Panc1 (cell line): ENCODE results near the gene GPC2. TPM values are rescaled to one million over a fixed set of nuclear protein-coding genes. Genes with fewer than 3 reads are reported as not detected.

Experiments
- ATAC-seq: fragments of 200-7000 bp; cut with Tn5 transposase; 2 replicates; pipeline ENCODE4 v1.9.1; 2020; ENCODE audit warnings: mild to moderate bottlenecking, moderate library complexity
- BruUV-seq: library from RNA; stranded (reverse); fragments of 400-500 nt; replicated peaks from 2 replicates; lab custom pipeline; 2021; lab: Mats Ljungman, UMichigan
- CTCF ChIA-PET: fragments of 300-600 bp; sonication (Branson Sonifier 250); formaldehyde crosslinking; loops from one replicate; lab custom pipeline; 2022; ENCODE audit warnings: antibody characterized with exemption; lab: Charles Lee
- POLR2A ChIA-PET: fragments of 300-600 bp; sonication (Branson Sonifier 250); formaldehyde crosslinking; loops from one replicate; lab custom pipeline; 2022; ENCODE audit warnings: antibody characterized with exemption; lab: Charles Lee
- DNase-seq: peaks from one replicate; pipeline ENCODE4 v3.0.0-alpha.2; 2010; ENCODE audit warnings: low read depth, low spot score
- H3K27ac ChIP-seq: 2 replicates; pipeline ENCODE4 v1.5.1; 2011; ENCODE audit warnings: mild to moderate bottlenecking, low read length, inconsistent platforms
- H3K27me3 ChIP-seq: fragments of 200-500 bp; sonication (Bioruptor generic); 2 replicates; pipeline ENCODE4 v1.6.0; 2014; ENCODE audit warnings: low read length, inconsistent platforms; ENCODE audit not compliant: control insufficient read depth, insufficient read depth
- H3K36me3 ChIP-seq: fragments of 200-500 bp; sonication (Bioruptor generic); 2 replicates; pipeline ENCODE4 v1.5.1; 2014; ENCODE audit warnings: inconsistent platforms, mild to moderate bottlenecking, low read length, moderate library complexity; ENCODE audit not compliant: control insufficient read depth, insufficient read depth
- H3K4me1 ChIP-seq: 2 replicates; pipeline ENCODE4 v1.5.1; 2011; ENCODE audit warnings: inconsistent platforms, mild to moderate bottlenecking, low read length, moderate library complexity; ENCODE audit not compliant: control insufficient read depth, insufficient read depth
- H3K4me3 ChIP-seq, 2 experiments: 2 replicates each; pipeline ENCODE4 v1.5.1; 2011 to 2012; ENCODE audit warnings: low read depth in 2 of 2, low read length in 2 of 2, mild to moderate bottlenecking in 2 of 2, inconsistent platforms in 1 of 2, moderate library complexity in 1 of 2
- H3K9me3 ChIP-seq: fragments of 200-500 bp; sonication (Bioruptor generic); 2 replicates; pipeline ENCODE4 v1.5.1; 2014; ENCODE audit warnings: low read depth, mild to moderate bottlenecking, inconsistent platforms, low read length, moderate library complexity; ENCODE audit not compliant: control insufficient read depth, insufficient read depth
- POLR2AphosphoS5 ChIP-seq: IDR thresholded peaks from 2 replicates; pipeline ENCODE4 v1.6.1; 2012; ENCODE audit warnings: mild to moderate bottlenecking, low read depth, low read length, moderate library complexity
- SIN3A ChIP-seq: IDR thresholded peaks from 2 replicates; pipeline ENCODE4 v1.6.1; 2012; ENCODE audit warnings: low read depth, mild to moderate bottlenecking, low read length, moderate library complexity, borderline replicate concordance; ENCODE audit not compliant: insufficient read depth
- TCF7L2 ChIP-seq: IDR thresholded peaks from 2 replicates; pipeline ENCODE4 v1.6.1; 2011; ENCODE audit warnings: mild to moderate bottlenecking, low read depth, low read length, inconsistent platforms
- in situ Hi-C: cut with HindIII; loops from 2 replicates; pipeline ENCODE4 v1.10.0; 2016; ENCODE audit warnings: low sequenced_read_pairs, low pct_unique_long_range_greater_than_20kb
- intact Hi-C: fragments of 100-400 bp; cut with micrococcal nuclease; formaldehyde crosslinking; loops from one replicate; pipeline ENCODE4 v1.10.0; 2022; ENCODE audit not compliant: unreplicated experiment
- total RNA-seq: library from RNA; stranded (reverse); gene quantifications from one replicate; pipeline ENCODE4 v1.2.1, GENCODE V29; 2021; ENCODE audit not compliant: unreplicated experiment
- TF ChIP-seq, protein P1 (sequence below), 2 experiments: IDR thresholded peaks; 2 replicates each; pipeline ENCODE4 v1.6.1; 2011 to 2012; ENCODE audit warnings: low read depth in 2 of 2, control low read depth in 1 of 2, low read length in 1 of 2, mild to moderate bottlenecking in 1 of 2, moderate library complexity in 1 of 2; ENCODE audit not compliant: insufficient read depth in 1 of 2
- TF ChIP-seq, protein P2 (sequence below): fragments of 450-650 bp; IDR thresholded peaks from 2 replicates; pipeline ENCODE4 v1.5.1; 2017; ENCODE audit warnings: mild to moderate bottlenecking

The GPC2 gene
- total RNA-seq, 1 experiment from 2014 or later: 7.9 TPM

DNA sequence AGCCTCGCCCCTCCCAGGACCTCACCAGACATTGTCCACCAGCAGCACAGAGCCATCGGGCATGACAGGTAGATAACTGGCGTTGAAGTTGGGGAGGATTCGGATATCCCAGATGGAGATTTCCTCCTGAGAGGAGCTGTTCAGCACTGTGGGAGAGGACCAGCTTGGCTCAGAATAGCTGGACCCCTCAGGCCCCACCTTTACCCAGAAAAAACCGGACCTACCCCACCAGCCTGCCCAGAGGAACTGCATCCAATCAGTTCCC lies 20.2 kb downstream of the GPC2 start:
- Histone ChIP-seq H3K9me3 (no peaks in the 10 kb centered on the region), H3K27ac (peak overlapping the region; percentile 81), H3K27me3 (no peaks in the 10 kb centered on the region), H3K4me3 (peak overlapping the region; percentile 78 to 91), H3K36me3 (peaks cover 6% of the 10 kb centered on the region), H3K4me1 (peaks cover 44% of the 10 kb centered on the region)
- DNase-seq: no peak
- in situ Hi-C loops: no loop called here
- intact Hi-C loops: no loop called here
- POLR2A ChIA-PET: interaction anchor here (0.6 kb wide), 1 partner anchor 40 kb away, joined by 3 read pairs; no protein-coding TSS in a partner anchor
- ATAC-seq: no peak
- CTCF ChIA-PET: no interaction called here
- TF ChIP-seq, protein P1, sequence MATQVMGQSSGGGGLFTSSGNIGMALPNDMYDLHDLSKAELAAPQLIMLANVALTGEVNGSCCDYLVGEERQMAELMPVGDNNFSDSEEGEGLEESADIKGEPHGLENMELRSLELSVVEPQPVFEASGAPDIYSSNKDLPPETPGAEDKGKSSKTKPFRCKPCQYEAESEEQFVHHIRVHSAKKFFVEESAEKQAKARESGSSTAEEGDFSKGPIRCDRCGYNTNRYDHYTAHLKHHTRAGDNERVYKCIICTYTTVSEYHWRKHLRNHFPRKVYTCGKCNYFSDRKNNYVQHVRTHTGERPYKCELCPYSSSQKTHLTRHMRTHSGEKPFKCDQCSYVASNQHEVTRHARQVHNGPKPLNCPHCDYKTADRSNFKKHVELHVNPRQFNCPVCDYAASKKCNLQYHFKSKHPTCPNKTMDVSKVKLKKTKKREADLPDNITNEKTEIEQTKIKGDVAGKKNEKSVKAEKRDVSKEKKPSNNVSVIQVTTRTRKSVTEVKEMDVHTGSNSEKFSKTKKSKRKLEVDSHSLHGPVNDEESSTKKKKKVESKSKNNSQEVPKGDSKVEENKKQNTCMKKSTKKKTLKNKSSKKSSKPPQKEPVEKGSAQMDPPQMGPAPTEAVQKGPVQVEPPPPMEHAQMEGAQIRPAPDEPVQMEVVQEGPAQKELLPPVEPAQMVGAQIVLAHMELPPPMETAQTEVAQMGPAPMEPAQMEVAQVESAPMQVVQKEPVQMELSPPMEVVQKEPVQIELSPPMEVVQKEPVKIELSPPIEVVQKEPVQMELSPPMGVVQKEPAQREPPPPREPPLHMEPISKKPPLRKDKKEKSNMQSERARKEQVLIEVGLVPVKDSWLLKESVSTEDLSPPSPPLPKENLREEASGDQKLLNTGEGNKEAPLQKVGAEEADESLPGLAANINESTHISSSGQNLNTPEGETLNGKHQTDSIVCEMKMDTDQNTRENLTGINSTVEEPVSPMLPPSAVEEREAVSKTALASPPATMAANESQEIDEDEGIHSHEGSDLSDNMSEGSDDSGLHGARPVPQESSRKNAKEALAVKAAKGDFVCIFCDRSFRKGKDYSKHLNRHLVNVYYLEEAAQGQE (IDR thresholded peaks at IDR 0.05; ENCODE audit: insufficient read depth in 1 of 2, low read depth in 2 of 2, low read length in 1 of 2): no peak
- TF ChIP-seq SIN3A: no peak
- TF ChIP-seq, protein P2, sequence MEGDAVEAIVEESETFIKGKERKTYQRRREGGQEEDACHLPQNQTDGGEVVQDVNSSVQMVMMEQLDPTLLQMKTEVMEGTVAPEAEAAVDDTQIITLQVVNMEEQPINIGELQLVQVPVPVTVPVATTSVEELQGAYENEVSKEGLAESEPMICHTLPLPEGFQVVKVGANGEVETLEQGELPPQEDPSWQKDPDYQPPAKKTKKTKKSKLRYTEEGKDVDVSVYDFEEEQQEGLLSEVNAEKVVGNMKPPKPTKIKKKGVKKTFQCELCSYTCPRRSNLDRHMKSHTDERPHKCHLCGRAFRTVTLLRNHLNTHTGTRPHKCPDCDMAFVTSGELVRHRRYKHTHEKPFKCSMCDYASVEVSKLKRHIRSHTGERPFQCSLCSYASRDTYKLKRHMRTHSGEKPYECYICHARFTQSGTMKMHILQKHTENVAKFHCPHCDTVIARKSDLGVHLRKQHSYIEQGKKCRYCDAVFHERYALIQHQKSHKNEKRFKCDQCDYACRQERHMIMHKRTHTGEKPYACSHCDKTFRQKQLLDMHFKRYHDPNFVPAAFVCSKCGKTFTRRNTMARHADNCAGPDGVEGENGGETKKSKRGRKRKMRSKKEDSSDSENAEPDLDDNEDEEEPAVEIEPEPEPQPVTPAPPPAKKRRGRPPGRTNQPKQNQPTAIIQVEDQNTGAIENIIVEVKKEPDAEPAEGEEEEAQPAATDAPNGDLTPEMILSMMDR: no peak
- TF ChIP-seq TCF7L2: no peak
- no peak for TF ChIP-seq POLR2AphosphoS5
- BruUV-seq: no TSS peak

DNA sequence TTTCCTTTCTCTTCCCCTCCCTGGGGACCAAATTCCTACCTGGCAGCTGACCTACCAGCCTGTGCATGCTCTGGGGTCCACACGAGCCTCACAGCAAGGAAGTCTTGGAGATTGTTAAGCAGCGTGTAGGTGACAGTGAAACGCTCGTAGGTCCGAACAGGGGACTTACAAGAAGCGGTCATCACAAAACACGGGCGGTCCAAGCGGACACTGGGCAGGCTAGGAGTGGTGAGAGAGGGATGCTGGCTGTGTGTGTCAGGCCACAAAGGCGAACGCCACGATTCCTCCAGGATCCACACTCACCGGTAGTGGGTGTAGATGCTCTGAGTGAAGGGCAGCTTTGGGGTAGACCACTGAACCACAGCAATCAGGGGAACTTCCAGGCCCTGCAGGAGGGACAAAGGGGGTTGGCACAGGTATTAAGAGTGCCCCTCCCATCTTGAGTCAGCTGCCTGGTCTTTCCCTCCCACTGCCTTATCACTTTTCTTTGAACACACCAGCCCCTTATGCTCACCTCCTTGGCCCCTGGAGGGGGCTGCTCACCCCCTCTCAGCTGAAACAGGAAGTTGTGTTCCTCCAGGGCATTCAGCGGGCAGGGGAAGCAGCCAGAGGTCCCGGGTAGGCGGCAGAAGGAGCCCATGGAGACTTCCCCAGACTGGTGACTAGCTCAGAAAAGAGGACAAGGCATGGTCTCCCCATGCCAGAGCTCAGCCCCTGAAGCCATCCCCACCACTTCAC lies 20.7 kb downstream of the GPC2 start:
- TF ChIP-seq TCF7L2 (no peak), SIN3A (no peak), POLR2AphosphoS5 (no peak)
- TF ChIP-seq, protein P2: no peak
- TF ChIP-seq, protein P1 (IDR thresholded peaks at IDR 0.05; ENCODE audit: insufficient read depth in 1 of 2, low read depth in 2 of 2, low read length in 1 of 2): no peak
- ChIA-PET CTCF (interaction anchor here (0.5 kb wide), 1 partner anchor 22 kb away, joined by 9 read pairs; no protein-coding TSS in a partner anchor), POLR2A (interaction anchor here (0.6 kb wide), 1 partner anchor 39 kb away, joined by 3 read pairs; no protein-coding TSS in a partner anchor)
- ATAC-seq (no peak; the same call in 1 of the 2 replicates), DNase-seq (no peak)
- intact Hi-C loops: no loop called here
- no TSS peak for BruUV-seq
- no peaks in the 10 kb centered on the region for H3K9me3 ChIP-seq
- no peaks in the 10 kb centered on the region for H3K27me3 ChIP-seq
- peak overlapping the region; percentile 78 to 91 for H3K4me3 ChIP-seq
- peaks cover 44% of the 10 kb centered on the region for H3K4me1 ChIP-seq
- peaks cover 6% of the 10 kb centered on the region for H3K36me3 ChIP-seq
- peak overlapping the region; percentile 81 for H3K27ac ChIP-seq
- in situ Hi-C loops: no loop called here
